ENCODE results near the gene ZDHHC22.

DNA sequence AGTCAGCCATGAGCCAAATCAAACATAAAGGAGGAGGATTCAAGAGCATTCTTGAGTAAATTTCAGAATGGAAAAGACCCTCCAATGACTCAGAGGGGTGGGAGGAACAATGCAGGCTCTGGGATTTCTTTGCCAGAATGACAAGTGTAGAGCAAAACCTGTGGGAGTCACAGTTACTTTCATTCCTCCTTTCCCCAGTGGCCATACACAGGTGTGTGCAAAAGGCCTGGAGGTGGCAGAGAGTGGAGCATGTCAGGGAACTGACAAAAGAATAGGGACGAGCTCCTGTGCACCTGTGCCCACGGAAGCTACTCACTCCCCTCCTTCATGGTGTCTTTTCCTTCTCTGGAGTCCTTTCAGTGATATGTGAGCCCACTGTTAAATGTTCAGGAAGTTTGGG lies 52.9 kb downstream of the ZDHHC22 start:
- TF ChIP-seq CTCF (IDR thresholded peaks at IDR 0.05) = no peak
- TF ChIP-seq POLR2A (IDR thresholded peaks at IDR 0.05) = no peak

Measured in testis (tissue), 2 donors.